Measurements from ENCODE around the gene CFAP65. TPM values are rescaled to one million over a fixed set of nuclear protein-coding genes. Genes with fewer than 3 reads are reported as not detected.

CFAP65 gene
- total RNA-seq, 1 experiment from 2014 or later, result 0.34 TPM

- H3K27me3 ChIP-seq (replicated peaks; ENCODE audit: control insufficient read depth, insufficient read depth, low read length), result no peaks in the 10 kb centered on the region
- Mint-ChIP-seq H3K36me3 (ENCODE audit: insufficient read depth, unreplicated experiment) (no peaks in the 10 kb centered on the region), H3K27ac (ENCODE audit: unreplicated experiment) (no peak overlapping the region), H3K4me1 (ENCODE audit: low read depth, unreplicated experiment) (peaks cover 4% of the 10 kb centered on the region), H3K27me3 (ENCODE audit: insufficient read depth, unreplicated experiment) (peaks cover 11% of the 10 kb centered on the region), H3K4me3 (ENCODE audit: unreplicated experiment) (no peak overlapping the region), H3K9me3 (ENCODE audit: unreplicated experiment) (no peaks in the 10 kb centered on the region)
- no peak for TF ChIP-seq CTCF (IDR thresholded peaks at IDR 0.05; ENCODE audit: insufficient read depth in 1 of 2, low read depth in 1 of 2, low read length in 1 of 2, severe bottlenecking in 1 of 2, unreplicated experiment in 1 of 2)
- ChIA-PET POLR2A (no interaction called here), CTCF (interaction anchor here (0.6 kb wide), 1 partner anchor 24 kb away, joined by 3 read pairs; no protein-coding TSS in a partner anchor)
- intact Hi-C loops (cut with micrococcal nuclease; ENCODE audit: unreplicated experiment), result no loop called here
- no TSS peak for BruUV-seq (replicated peaks)
- H3K4me1 ChIP-seq, result no peaks in the 10 kb centered on the region
- H3K9me3 ChIP-seq, result no peaks in the 10 kb centered on the region
- no peaks in the 10 kb centered on the region for H3K36me3 ChIP-seq (ENCODE audit: control insufficient read depth, insufficient read depth, low read length)
- no peak overlapping the region for H3K4me3 ChIP-seq (ENCODE audit: low read depth, low read length)
- DNase-seq, result no peak
Observed at GRCh38 chr2:219032051-219032745, 9.1 kb downstream of the CFAP65 start.

DNA sequence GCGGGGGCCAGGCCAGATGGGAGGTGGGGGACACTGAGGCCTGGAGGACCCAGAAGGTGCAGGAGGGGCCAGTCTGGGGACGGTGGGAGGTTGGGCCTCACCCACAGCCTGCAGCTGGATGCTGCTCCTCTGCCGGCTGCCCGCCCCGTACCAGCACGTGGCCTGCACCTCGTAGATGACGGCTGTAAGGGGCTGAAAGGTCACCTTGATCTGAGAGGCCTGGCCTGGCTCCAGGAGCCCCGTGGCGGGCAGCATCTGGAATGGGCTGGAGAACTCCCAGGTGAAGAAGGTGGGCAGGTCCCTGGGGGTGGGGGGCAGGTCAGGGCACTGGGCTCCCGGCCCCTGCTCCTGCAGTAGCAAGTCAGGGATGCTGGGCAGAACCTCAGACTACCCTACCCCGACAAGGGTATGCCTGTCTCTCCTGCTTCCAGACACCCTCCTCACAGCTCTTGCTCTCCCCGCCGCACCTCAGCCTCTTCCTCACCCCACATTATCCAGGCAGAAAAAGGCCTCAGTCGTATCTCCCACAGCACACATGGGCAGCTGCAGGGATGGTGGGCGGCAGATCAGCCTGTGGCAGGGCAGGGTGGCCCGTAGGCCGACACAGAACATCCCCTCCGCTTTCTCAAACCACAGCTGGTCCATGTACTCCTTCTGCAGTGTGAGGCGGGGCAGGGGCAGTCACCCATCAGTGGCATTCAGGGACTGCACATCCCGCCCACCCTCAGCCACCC lies 10.1 kb downstream of the CFAP65 start:
- intact Hi-C loops (cut with micrococcal nuclease; ENCODE audit: unreplicated experiment), result no loop called here
- H3K27me3 Mint-ChIP-seq (ENCODE audit: insufficient read depth, unreplicated experiment), result peaks cover 11% of the 10 kb centered on the region
- H3K4me3 Mint-ChIP-seq (ENCODE audit: unreplicated experiment), result no peak overlapping the region
- no peak overlapping the region for H3K27ac Mint-ChIP-seq (ENCODE audit: unreplicated experiment)
- Histone ChIP-seq H3K36me3 (ENCODE audit: control insufficient read depth, insufficient read depth, low read length) (no peaks in the 10 kb centered on the region), H3K9me3 (no peaks in the 10 kb centered on the region), H3K4me3 (ENCODE audit: low read depth, low read length) (no peak overlapping the region), H3K4me1 (no peaks in the 10 kb centered on the region), H3K27me3 (replicated peaks; ENCODE audit: control insufficient read depth, insufficient read depth, low read length) (no peaks in the 10 kb centered on the region)
- BruUV-seq (replicated peaks), result no TSS peak
- H3K4me1 Mint-ChIP-seq (ENCODE audit: low read depth, unreplicated experiment), result peaks cover 4% of the 10 kb centered on the region
- no peak for TF ChIP-seq CTCF (IDR thresholded peaks at IDR 0.05; ENCODE audit: insufficient read depth in 1 of 2, low read depth in 1 of 2, low read length in 1 of 2, severe bottlenecking in 1 of 2, unreplicated experiment in 1 of 2)
- no peaks in the 10 kb centered on the region for H3K9me3 Mint-ChIP-seq (ENCODE audit: unreplicated experiment)
- POLR2A ChIA-PET, result no interaction called here
- no peaks in the 10 kb centered on the region for H3K36me3 Mint-ChIP-seq (ENCODE audit: insufficient read depth, unreplicated experiment)
- CTCF ChIA-PET, result interaction anchor here (2.0 to 2.2 kb wide), 2 partner anchors 28 to 30 kb away, joined by 25 to 39 read pairs; partner anchors contain the start of gene IHH
- DNase-seq, result no peak

- H3K27me3 Mint-ChIP-seq (ENCODE audit: insufficient read depth, unreplicated experiment), result peaks cover 11% of the 10 kb centered on the region
- TF ChIP-seq CTCF (IDR thresholded peaks at IDR 0.05; ENCODE audit: insufficient read depth in 1 of 2, low read depth in 1 of 2, low read length in 1 of 2, severe bottlenecking in 1 of 2, unreplicated experiment in 1 of 2), result no peak
- CTCF ChIA-PET, result interaction anchor here (0.5 to 2.3 kb wide), 50 partner anchors 9 to 1459 kb away, joined by 3 to 60 read pairs (median 5); partner anchors contain the start of genes ANKZF1, ATG9A, CDK5R2 and DNPEP
- no peaks in the 10 kb centered on the region for H3K36me3 Mint-ChIP-seq (ENCODE audit: insufficient read depth, unreplicated experiment)
- POLR2A ChIA-PET, result no interaction called here
- H3K9me3 Mint-ChIP-seq (ENCODE audit: unreplicated experiment), result no peaks in the 10 kb centered on the region
- no peak for DNase-seq
- Histone ChIP-seq H3K4me1 (no peaks in the 10 kb centered on the region), H3K36me3 (ENCODE audit: control insufficient read depth, insufficient read depth, low read length) (no peaks in the 10 kb centered on the region), H3K4me3 (ENCODE audit: low read depth, low read length) (no peak overlapping the region), H3K27me3 (replicated peaks; ENCODE audit: control insufficient read depth, insufficient read depth, low read length) (no peaks in the 10 kb centered on the region), H3K9me3 (no peaks in the 10 kb centered on the region)
- intact Hi-C loops (cut with micrococcal nuclease; ENCODE audit: unreplicated experiment), result no loop called here
- no peak overlapping the region for H3K27ac Mint-ChIP-seq (ENCODE audit: unreplicated experiment)
- no TSS peak for BruUV-seq (replicated peaks)
- H3K4me3 Mint-ChIP-seq (ENCODE audit: unreplicated experiment), result no peak overlapping the region
- H3K4me1 Mint-ChIP-seq (ENCODE audit: low read depth, unreplicated experiment), result peaks cover 5% of the 10 kb centered on the region
Observed at GRCh38 chr2:219030177-219030940, 11.0 kb downstream of the CFAP65 start.
